Stimulated activated CD8-positive, alpha-beta memory T cell treated with anti-CD3 and anti-CD28 coated beads, Interleukin-4, amount 100 ng/mL, for 48 hours (primary cell): ENCODE measurements around the gene CLDN16.

Experiments used
- DNase-seq: peaks from one replicate; pipeline ENCODE4 v3.0.0-alpha.2; 2020

CLDN16 gene

GRCh38 chr3:190387578-190388213, at the start of gene CLDN16:
CLDN16 (plus strand) TSS chr3:190388163; CDS start chr3:190388330, 167 bp downstream.
- DNase-seq: no peak

- no peak for DNase-seq
These were observed 49.2 kb upstream of the CLDN16 start for GRCh38 chr3:190338717-190339116.

- DNase-seq: no peak
These were observed 48.8 kb upstream of the CLDN16 start for GRCh38 chr3:190339130-190339529.

GRCh38 chr3:190340071-190340470, 47.9 kb upstream of the CLDN16 start:
- DNase-seq: no peak

- no peak for DNase-seq
These were observed 42.7 kb upstream of the CLDN16 start for GRCh38 chr3:190345027-190345821.

GRCh38 chr3:190345878-190346277, 42.1 kb upstream of the CLDN16 start:
- no peak for DNase-seq

GRCh38 chr3:190346541-190346940, 41.4 kb upstream of the CLDN16 start:
- no peak for DNase-seq

- no peak for DNase-seq
These were observed 35.0 kb upstream of the CLDN16 start for GRCh38 chr3:190352861-190353457.

GRCh38 chr3:190356246-190356645, 31.7 kb upstream of the CLDN16 start:
- no peak for DNase-seq

GRCh38 chr3:190357468-190357867, 30.5 kb upstream of the CLDN16 start:
- no peak for DNase-seq

GRCh38 chr3:190359813-190360212, 28.1 kb upstream of the CLDN16 start:
- DNase-seq: no peak

- DNase-seq: no peak
These were observed 27.7 kb upstream of the CLDN16 start for GRCh38 chr3:190360228-190360627.

GRCh38 chr3:190361791-190362190, 26.2 kb upstream of the CLDN16 start:
- no peak for DNase-seq

GRCh38 chr3:190362258-190362657, 25.7 kb upstream of the CLDN16 start:
- no peak for DNase-seq

GRCh38 chr3:190366133-190366532, 21.8 kb upstream of the CLDN16 start:
- DNase-seq: no peak

- DNase-seq: no peak
These were observed 19.1 kb upstream of the CLDN16 start for GRCh38 chr3:190368881-190369280.

- DNase-seq: no peak
These were observed 18.2 kb upstream of the CLDN16 start for GRCh38 chr3:190369668-190370295.

GRCh38 chr3:190370369-190370768, 17.6 kb upstream of the CLDN16 start:
- no peak for DNase-seq

- DNase-seq: no peak
These were observed 16.8 kb upstream of the CLDN16 start for GRCh38 chr3:190371152-190371551.

GRCh38 chr3:190375246-190375645, 12.7 kb upstream of the CLDN16 start:
- no peak for DNase-seq

GRCh38 chr3:190375671-190376070, 12.3 kb upstream of the CLDN16 start:
- DNase-seq: no peak

- DNase-seq: no peak
These were observed 9.6 kb upstream of the CLDN16 start for GRCh38 chr3:190378240-190378891.

- DNase-seq: no peak
These were observed 7.8 kb upstream of the CLDN16 start for GRCh38 chr3:190380184-190380583.
